Endothelial cell (in vitro differentiated cells): Measurements from ENCODE around the gene UGCG. TPM values are rescaled to one million over a fixed set of nuclear protein-coding genes. Genes with fewer than 3 reads are reported as not detected.

Experiments
- DNase-seq: peaks from one replicate; pipeline ENCODE4 v3.0.0; 2021; ENCODE audit warnings: low spot score
- H3K27ac Mint-ChIP-seq: one replicate; pipeline ENCODE4 v1.8.0; 2021; ENCODE audit warnings: mixed read lengths, inconsistent platforms; ENCODE audit not compliant: unreplicated experiment
- H3K27me3 Mint-ChIP-seq: one replicate; pipeline ENCODE4 v1.8.0; 2021; ENCODE audit warnings: mild to moderate bottlenecking, moderate library complexity, mixed read lengths, inconsistent platforms; ENCODE audit not compliant: unreplicated experiment
- H3K36me3 Mint-ChIP-seq: one replicate; pipeline ENCODE4 v1.8.0; 2021; ENCODE audit warnings: mild to moderate bottlenecking, low read depth, mixed read lengths, inconsistent platforms; ENCODE audit not compliant: unreplicated experiment
- H3K4me1 Mint-ChIP-seq: one replicate; pipeline ENCODE4 v1.8.0; 2021; ENCODE audit warnings: mild to moderate bottlenecking, mixed read lengths, inconsistent platforms; ENCODE audit not compliant: unreplicated experiment
- H3K4me3 Mint-ChIP-seq: one replicate; pipeline ENCODE4 v1.8.0; 2021; ENCODE audit warnings: mild to moderate bottlenecking, mixed read lengths, inconsistent platforms; ENCODE audit not compliant: unreplicated experiment
- H3K9me3 Mint-ChIP-seq: one replicate; pipeline ENCODE4 v1.8.0; 2021; ENCODE audit warnings: mixed read lengths, inconsistent platforms; ENCODE audit not compliant: unreplicated experiment
- microRNA-seq: library from miRNA; unstranded; fragments of <30 nt; microRNA quantifications from one replicate; pipeline ENCODE4, GENCODE V29; 2020; ENCODE audit not compliant: unreplicated experiment
- total RNA-seq: library from RNA; stranded (reverse); fragmentation: NEBNext Ultra II Directional; extraction: Animal tissue kit (Norgen Biotek cat#: 25700); gene quantifications from one replicate; pipeline ENCODE4 v1.2.1, GENCODE V29; 2021; ENCODE audit not compliant: unreplicated experiment
- TF ChIP-seq, protein P1 (sequence below): fragments of 200-600 bp; sonication (generic); IDR thresholded peaks from one replicate; pipeline ENCODE4 v1.5.0; 2021; ENCODE audit warnings: antibody characterized with exemption; ENCODE audit not compliant: unreplicated experiment

The UGCG gene
- total RNA-seq, 1 donor from 2014 or later, result 14.1 TPM

DNA sequence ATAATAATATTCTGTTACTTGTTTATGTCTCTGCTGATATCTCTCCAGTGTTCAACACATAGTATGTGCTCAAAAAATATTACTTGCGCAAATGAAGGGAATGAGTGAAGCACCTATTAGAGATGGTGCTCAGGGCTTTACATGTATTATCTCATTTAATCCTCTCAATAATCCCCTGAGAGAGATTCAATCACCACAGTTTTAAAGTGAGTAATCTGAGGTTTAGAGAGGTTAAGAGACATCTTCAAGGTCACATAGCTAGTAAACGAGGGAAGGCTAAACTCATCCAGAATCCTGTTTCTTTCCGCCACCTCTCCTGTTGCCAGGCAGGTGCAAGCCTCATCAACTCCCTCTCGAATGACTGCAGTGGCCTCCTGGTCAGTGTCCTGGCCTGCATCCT is 82.0 kb downstream of the UGCG start:
- Mint-ChIP-seq H3K4me3 (no peak overlapping the region), H3K36me3 (no peaks in the 10 kb centered on the region), H3K27ac (no peak overlapping the region), H3K9me3 (no peaks in the 10 kb centered on the region), H3K4me1 (peaks cover 47% of the 10 kb centered on the region), H3K27me3 (peaks cover 3% of the 10 kb centered on the region)
- TF ChIP-seq, protein P1, sequence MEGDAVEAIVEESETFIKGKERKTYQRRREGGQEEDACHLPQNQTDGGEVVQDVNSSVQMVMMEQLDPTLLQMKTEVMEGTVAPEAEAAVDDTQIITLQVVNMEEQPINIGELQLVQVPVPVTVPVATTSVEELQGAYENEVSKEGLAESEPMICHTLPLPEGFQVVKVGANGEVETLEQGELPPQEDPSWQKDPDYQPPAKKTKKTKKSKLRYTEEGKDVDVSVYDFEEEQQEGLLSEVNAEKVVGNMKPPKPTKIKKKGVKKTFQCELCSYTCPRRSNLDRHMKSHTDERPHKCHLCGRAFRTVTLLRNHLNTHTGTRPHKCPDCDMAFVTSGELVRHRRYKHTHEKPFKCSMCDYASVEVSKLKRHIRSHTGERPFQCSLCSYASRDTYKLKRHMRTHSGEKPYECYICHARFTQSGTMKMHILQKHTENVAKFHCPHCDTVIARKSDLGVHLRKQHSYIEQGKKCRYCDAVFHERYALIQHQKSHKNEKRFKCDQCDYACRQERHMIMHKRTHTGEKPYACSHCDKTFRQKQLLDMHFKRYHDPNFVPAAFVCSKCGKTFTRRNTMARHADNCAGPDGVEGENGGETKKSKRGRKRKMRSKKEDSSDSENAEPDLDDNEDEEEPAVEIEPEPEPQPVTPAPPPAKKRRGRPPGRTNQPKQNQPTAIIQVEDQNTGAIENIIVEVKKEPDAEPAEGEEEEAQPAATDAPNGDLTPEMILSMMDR, result no peak
- no peak for DNase-seq

DNA sequence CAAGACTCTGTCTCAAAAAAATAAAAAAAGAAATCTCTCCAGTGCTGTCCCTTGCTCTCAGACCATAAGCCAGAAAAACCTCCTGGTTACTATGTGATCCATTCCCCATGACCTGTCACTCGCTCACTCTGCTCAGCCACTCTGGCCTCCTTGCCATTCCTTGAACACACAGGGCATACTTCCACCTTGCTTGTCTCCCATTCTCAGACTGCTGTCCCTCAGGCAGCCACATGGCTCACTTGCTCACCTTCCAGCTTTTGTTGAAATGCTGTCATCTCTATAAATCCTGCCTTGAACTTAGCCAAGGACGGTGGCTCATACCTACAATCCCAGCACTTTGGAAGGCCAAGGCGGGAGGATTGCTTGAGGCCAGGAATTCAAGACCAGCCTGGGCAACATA is 82.9 kb downstream of the UGCG start:
- Mint-ChIP-seq H3K36me3 (no peaks in the 10 kb centered on the region), H3K27me3 (peaks cover 7% of the 10 kb centered on the region), H3K27ac (no peak overlapping the region), H3K4me1 (peaks cover 40% of the 10 kb centered on the region), H3K4me3 (no peak overlapping the region), H3K9me3 (no peaks in the 10 kb centered on the region)
- TF ChIP-seq, protein P1, result no peak
- DNase-seq, result no peak

DNA sequence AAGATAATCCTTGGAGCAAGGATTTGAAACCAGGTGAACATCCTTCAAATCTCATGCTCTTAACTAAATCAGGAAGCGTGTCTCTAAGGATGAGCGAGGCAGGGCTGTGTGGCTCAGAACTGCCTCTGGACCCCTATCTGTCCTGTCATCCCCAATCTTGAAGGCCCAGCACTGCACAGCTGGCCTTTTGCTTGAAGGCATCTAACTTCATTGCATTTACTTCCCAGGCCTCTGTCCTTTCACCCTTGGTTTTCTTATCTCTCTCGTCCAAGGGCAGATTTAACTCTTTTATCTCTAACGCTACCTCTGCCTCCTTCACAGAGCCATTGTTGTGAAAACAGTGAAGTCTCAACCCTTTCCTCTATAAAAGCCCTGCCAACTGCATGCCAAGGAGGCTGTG is 83.8 kb downstream of the UGCG start:
- TF ChIP-seq, protein P1, result no peak
- Mint-ChIP-seq H3K9me3 (no peaks in the 10 kb centered on the region), H3K27ac (no peak overlapping the region), H3K4me3 (no peak overlapping the region), H3K27me3 (peaks cover 12% of the 10 kb centered on the region), H3K4me1 (peaks cover 37% of the 10 kb centered on the region), H3K36me3 (no peaks in the 10 kb centered on the region)
- DNase-seq, result no peak

DNA sequence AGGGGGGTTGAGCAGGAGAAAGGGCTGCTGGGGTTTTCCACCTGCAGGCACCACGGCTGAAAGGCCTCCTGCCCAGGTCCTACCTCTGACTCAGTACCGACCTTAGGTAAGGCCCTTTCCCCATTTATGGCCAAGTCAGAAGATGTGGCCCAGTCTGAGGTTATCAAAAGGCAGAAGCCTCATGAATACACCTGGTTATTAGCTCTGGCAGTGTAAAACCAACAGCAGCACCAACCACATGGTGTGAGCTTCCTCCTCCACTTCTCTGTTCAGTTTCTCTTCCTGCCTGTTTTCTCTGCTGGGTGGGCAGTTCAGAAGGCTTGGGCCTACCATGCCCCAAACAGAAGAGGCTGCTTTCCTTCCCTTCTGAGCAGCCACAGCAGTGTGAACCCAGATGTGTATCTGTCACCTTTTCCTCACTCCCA is 86.9 kb downstream of the UGCG start:
- TF ChIP-seq, protein P1, result no peak
- H3K4me3 Mint-ChIP-seq, result no peak overlapping the region
- no peaks in the 10 kb centered on the region for H3K9me3 Mint-ChIP-seq
- H3K36me3 Mint-ChIP-seq, result no peaks in the 10 kb centered on the region
- no peak for DNase-seq
- peaks cover 21% of the 10 kb centered on the region for H3K4me1 Mint-ChIP-seq
- no peak overlapping the region for H3K27ac Mint-ChIP-seq
- H3K27me3 Mint-ChIP-seq, result peaks cover 17% of the 10 kb centered on the region

DNA sequence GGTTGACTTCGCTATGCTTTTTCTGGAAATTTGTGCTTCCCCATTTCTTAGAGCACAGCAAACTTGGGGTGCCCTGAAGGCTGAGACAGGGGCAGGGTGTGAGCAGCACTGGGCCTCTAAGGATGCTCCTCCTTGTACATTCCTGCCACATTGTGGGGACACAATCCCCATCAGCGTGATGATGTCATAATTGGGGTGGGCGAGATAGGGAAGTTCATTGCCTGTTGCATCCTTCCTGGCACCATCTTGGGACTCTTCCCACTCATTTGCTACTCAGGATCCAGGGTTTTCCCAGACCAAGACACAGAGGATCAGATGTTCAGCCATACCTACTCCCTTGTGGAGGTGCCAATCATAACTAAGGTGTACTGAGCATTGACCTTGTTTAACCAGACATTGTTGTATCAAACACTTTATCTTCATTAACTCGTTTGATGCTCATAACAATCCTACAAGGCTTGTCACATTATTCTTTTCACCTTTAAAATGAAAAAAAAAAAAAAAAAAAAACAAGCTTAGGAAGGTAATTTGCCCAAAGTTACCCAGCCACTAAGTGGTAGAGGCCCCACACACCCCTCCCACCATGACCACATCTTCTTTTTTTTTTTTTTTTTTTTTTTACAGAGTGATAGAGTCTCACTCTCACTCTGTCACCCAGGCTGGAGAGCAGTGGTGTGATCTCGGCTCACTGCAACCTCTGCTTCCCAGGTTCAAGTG is 87.6 kb downstream of the UGCG start:
- no peaks in the 10 kb centered on the region for H3K9me3 Mint-ChIP-seq
- peaks cover 17% of the 10 kb centered on the region for H3K27me3 Mint-ChIP-seq
- no peak for DNase-seq
- no peaks in the 10 kb centered on the region for H3K36me3 Mint-ChIP-seq
- H3K4me1 Mint-ChIP-seq, result peaks cover 19% of the 10 kb centered on the region
- TF ChIP-seq, protein P1, result no peak
- H3K4me3 Mint-ChIP-seq, result no peak overlapping the region
- H3K27ac Mint-ChIP-seq, result no peak overlapping the region

Small RNAs within 50 kb of the gene (microRNA-seq; reads per million reads assigned to microRNA genes)
- not detected for gene MIR4668

Other genes with a start within 250 kb of the UGCG start
- gene GNG10, start 235.2 kb upstream of the UGCG start, total RNA-seq, result 60.4 TPM
- gene SHOC1, start 101.9 kb upstream of the UGCG start, total RNA-seq, result not detected